HS-5 (cell line): ENCODE results near the gene EFCAB6.

Experiments used
- DNase-seq: peaks from one replicate; pipeline ENCODE4 v3.0.0-alpha.2; 2012; ENCODE audit warnings: low read depth

EFCAB6 gene

DNA sequence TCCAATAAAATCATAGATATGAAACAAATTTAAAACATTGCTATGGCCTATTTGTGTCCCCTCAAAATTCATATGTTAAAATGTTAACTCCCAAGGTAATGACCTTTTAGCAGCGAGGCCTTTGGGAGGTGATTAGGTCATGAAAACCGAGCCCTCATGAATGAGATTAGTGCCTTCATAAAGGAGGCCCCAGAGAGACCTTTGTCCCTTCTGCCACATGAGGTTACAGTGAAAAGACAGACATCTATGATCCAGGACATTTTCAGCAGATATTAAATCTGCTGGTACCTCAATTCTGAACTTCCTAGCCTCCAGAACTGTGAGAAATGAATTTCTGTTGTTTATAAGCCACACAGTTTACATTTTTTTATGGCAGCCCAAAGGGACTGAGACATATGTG, 228.6 kb downstream of the EFCAB6 start:
- no peak for DNase-seq

DNA sequence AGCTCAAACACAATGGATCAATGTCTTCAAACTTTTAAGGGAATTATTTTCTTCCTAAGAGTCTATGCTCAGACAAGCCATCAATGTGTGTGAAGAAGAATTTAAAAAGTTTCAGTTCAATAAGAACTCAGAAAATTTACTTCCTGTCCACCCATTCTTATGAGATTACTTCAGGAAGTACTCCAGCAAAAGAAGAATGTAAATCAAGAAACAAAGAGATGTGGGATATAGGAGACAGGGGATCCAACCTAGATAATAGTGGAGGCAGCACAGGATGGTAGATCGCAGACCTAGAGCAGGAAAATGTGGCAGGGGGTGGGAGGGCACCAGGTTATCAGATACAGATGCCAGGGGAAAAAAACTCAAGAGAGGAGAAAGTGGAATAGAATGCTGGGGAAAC, 229.7 kb downstream of the EFCAB6 start:
- no peak for DNase-seq

DNA sequence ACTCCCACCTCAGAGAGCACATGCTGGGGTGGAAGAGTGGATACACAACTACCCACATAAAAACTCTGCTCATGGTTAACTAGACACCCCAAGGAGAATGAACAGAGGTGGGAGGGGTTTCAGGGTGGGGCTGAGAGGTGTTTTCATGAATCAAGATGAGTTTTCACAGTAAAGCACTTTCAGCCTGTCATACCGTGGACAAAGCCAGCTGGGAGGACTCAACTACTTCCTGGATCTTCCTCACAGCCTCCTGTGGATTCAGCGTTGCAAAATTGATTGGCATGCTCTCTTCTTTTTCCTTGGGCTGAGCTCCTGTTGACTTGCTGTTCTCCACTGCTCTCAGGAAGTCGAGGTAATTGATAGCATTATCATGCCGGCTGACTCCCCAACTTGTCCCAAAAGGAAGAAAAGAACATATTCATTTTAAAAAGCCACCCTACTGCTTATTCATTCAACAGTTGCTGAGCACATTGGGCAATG, 231.8 kb downstream of the EFCAB6 start:
- no peak for DNase-seq

DNA sequence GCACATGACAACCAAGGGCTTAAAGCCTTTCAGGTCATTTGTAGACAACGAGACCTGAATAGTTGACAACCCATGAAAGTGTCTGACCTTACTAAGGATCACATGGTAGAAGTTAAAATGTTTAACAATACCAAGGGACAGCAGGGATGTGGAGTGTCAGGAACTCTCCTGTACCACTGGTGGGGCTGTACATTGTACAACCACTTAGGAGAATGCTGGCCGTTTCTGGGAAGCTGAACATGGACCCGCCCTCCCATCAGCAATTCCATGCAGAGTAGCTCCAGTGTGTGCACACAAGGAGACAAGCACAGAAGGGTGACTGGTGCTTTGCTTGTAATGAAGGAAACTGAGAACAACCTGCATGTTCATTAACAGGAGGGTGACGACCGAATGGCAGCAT, 237.4 kb downstream of the EFCAB6 start:
- no peak for DNase-seq

DNA sequence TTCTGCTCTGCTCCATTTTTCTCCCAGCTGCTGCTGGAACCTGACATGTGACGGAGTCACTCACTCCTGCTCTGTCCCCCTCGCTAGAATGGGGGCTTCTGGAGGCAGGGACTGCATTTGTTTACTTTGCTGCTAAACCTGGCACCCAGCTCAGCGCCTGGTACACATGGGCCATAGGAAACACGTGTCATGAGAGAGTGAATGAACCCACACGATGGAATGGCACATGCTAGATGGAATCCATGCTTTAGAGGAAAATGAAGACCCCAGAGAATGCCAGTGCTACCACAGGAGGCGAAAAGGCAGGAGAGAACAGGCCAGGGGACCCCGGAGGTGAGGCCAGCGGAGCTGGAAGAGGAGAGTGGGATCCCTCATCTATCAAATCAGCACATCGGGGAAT, 239.4 kb downstream of the EFCAB6 start:
- no peak for DNase-seq

DNA sequence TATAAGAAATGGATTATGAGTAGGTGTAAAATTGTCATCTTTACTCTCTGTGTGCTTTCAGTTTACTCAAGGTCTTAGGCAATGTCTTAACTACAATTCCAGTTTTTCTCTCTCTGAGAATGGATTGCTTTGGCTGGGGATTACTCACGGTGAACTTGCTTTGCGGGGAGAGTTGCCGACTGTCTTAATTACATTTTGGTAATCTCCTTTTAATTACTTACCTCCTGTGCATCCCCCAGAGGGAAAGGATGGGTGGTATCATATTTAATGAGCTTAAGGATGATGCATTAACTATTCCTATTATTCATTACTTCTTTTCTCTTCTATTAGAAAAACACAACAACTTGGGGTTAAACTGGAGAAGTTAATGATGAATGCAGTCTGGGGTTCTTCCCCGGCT, 240.9 kb downstream of the EFCAB6 start:
- no peak for DNase-seq

DNA sequence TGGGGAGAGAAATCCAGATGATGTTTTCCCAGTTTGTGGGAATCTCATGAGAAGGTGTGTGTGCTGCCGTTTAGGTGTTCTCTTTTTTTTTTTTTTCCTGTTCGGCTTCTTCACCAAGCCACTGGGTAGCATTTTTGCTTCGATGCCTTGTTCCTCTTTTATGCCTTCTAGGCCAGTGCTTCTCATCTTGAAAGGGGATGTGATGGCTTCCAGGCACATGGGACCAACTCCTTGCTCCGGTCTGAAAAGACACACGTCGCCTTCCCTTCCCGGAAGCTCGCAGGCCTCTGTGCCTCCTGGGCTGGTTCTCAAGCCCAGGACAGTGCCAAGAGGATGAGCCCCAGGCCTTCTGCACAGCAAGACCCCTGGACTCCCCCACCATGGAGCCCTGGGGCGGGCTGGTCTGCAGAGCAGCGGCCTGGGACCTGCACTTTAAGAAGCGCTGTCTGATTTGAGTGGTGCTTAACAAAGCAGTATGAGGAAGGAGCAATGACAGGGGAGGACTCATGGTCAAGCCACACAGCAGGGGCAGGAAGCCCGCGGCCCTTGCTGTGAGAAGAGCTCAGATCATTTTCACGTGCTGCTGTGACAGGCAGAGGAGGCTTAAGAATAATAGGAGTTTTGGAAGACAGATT, 241.5 kb downstream of the EFCAB6 start:
- DNase-seq, result no peak

DNA sequence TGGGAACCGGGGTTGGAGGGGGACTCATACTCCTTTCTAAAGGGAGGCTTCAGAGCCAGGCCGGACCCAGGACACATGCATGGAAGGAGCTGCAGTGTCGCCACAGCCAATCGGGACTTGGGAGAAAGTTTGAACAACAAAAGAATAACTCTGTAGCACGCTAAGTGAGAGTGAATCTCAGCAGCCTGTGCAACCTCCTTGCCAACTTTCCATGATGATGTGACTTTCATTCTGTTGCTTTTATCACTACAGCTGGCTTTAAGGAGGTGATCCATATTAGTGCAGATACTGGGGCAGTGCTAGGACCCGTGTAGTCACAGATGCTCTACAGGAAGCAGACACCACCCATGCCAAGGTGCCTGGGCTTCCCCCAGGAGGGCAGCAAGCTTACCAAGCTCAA, 243.0 kb downstream of the EFCAB6 start:
- no peak for DNase-seq

DNA sequence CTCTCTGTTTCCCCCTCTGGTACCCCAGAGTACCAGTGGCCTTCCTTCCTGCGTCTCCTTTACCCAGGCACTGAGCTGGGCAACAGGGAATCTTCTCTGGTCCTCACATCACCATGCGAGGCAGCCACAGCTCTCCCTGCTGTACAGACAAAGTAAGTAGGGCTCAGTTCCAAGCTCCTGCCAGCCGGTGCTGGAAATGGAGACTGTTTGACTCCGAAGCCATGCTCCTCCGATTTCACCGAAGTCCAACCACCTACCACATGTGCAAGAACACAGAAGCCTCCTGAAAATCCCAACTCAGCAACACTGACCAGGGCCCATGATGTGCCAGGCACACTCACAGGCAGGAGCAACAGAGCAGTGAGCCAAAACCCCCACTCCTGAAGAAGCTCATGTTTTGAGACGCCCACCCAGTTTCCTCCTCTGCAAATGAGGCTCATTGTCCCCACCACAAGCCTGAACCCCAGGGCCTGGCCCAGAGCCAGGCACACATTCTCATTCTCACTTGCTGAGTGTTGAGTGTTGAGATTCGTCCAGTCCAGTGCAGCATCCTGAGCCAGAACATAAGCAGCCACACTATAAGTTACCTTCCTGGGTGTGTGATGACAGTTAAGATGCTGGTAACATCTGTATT, 244.3 kb downstream of the EFCAB6 start:
- no peak for DNase-seq

DNA sequence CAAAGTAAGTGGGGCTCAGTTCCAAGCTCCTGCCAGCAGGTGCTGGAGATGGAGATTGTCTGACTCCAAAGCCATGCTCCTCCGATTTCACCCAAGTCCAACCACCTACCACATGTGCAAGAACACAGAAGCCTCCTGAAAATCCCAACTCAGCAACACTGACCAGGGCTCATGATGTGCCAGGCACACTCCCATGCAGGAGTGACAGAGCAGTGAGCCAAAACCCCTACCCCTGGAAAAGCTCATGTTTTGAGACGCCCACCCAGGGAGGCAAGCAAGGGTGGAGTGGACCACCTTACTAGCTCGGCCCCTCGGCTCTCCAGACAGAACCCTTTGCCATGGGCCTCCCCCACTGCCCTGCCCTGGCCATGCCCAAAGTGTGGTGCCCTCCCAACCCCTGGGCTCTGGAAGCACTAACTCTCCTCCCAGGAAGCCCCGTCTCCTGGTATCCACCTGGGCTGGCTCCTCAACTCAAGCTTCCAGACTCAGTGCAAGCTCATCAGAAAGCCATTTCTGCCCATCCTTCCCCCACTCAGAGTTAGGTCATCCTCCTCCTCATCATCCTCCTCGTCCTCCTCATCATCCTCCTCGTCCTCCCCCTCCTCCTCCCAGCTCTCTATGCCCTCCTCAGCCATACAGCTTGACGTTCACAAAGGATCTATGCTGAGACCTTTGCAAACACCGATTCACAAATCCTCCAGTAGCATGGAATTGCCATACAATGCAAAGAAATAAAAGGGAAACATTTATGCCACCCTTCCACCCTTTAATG, 245.4 kb downstream of the EFCAB6 start:
- DNase-seq, result no peak

DNA sequence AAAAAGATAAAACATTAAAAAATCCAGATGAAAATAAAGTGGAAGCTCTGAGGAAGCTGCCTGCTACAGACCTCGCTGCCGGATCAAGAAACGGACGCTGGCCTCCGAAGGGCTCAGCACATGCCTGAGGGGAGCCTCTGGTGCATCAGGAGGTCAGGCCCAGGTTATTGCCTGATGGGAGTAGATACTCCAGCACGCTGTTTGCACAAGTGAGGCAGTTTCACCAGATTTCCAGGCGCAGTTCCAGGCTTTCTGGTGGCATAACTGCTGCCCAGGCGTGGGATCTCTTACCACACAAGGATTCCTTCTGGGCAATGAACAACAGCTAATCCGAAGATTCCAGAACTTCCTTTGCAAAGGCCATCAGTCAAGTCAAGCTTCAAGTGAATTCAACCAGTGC, 246.1 kb downstream of the EFCAB6 start:
- no peak for DNase-seq

DNA sequence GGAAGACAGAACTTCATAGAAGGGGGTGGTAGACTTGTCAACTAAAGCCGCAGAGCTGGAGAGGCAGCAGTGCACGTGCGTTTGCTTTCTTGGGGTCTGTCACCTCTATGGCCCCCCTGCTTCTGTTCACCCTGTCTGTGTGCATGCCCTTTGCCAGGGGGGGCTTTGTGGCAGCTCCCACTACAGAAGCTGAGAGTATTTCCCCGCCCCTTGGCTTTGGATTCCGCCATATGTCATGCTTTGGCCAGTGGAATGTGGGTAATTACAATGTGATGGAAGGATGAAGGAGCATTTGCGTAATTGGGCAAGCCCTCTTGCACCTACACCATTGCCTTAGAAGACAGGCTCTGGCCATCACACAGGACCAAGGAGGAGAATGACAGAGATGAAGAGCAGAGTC, 247.2 kb downstream of the EFCAB6 start:
- no peak for DNase-seq

DNA sequence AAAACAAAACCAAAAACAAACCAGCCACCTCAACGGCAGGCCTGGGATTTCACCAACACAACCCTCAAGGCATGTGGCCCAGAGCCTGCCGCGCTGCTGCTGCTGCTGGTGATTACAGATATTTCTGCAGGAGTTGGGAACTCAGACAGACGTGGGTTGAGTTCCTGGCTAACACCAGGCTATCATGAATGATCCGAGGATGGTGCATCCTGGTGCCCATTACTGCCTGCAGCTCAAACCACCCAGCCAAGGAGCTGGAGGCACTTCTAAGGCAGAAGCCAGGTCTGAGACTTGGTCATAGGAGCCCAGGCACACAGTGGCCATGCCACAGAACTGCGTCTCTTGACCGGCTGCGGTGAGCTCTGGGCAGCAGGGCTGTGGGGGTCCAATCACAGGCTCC, 248.5 kb downstream of the EFCAB6 start:
- no peak for DNase-seq

DNA sequence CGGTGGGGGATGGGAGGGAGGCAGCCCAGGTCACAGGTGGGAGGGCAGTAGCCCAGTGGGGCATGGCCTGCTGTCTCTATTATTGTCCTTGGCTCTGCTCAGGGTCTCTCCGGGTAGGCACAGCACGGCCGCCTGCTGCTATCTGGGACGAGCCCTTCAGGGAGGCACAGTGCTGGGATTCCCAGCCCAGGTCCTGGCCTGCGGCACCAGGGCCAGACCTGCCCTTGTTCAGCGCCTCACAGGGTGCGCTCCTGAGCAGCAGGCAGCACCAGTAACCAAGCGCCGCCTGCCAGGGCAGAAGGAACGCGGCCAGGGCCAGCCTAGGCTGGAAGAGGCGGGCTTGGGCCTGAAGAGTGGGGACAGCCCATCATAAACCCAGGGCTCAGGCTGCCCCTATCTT, 249.3 kb downstream of the EFCAB6 start:
- DNase-seq, result no peak

DNA sequence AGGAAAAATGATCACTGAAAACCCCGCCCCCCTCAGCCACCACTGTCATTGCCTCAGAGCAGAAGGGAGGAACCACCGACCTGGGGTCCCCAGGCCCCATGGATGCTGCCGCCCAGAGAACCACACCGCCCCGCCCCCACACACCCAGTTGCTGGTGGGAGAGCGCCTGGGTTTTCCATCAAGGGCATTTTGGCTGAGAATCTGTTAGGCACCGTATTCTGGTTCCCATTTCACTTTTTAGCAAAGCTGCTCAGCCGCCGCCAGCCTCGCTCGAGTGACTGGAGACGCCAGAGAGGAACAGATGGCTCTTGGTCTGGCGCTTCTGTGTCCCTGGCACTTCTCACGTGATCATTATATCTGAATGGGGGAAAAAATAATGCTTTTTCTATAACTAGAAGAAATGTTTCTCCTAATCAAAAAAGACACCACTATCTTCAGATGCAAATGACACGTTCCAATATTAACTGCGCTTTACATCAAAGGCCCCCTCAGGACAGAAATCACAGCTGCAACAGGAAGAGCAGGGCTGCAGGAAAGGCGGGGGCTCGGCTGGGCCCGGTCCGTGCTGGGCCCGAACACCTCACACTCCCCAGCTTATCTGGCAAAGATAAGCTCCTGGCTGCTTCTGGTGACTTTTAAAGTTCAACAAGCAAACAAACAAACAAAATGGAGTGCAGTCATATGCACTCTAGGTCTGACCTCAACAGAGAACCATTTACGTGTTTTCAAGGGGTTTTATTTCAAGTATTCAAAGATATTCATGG, 250.5 kb downstream of the EFCAB6 start:
- DNase-seq, result no peak

DNA sequence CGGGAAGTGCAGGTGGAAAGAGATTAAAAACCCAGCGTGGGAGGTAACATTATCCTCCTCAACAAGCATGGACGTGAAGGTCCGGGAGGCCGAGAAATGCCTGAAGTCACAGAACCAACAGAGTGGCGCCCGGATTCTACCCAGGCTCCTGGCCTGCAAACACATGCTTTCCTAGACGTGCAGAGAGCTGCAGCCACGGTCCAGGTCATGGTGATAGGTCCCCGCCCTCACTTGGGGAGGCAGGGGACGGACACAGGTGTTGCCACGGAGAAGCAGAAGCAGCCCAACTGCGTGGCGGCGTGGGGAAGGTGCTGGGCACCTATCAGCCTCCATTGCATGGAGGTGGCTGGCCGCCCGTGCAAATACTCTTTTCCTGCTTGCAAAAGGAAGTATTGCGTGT, 251.5 kb downstream of the EFCAB6 start:
- DNase-seq, result no peak

DNA sequence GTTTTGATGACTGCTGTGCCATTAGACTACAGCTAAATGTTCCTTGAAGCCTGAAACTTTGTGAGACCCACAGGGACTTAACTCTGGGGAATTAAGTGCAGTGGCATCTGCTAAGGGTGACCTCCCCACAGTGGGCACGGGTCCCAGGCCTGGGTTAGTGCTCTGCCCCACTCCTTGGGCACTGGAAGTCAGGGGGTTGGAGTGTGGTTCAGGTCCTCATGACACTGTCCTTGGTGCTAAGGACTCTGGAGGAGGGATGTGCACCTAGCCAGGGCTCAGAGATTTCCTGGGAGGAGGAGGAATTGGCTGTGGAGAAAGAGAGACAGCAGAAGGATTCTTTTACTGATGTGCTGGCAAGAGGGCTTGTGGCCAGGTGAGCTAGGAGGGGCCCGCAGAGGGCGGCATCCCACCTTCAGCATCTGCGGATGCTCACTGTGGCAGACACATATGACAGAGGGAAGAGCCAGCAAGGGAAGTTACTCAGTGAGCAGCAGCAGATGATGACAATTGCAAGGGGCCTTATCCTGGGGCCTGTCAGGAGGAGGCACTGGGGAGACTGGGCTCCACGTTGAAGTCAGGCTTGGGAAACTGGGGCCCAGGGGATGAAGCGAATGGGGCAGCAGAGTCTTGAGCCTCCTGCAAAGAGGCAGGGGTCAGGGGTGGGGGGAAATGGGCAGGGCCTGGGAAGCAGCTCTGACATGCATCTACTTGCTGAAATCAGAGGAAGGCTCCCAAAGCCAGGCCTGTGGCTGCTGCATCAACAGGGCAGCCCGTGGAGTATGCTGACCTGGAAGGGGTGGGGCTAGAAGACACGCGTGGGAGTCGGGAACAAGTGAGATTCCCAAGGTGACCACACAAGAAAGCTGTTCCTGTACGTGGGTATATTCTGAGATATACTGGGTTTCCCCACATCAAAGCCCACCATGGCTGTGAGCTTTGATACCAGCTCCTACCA, 256.3 kb downstream of the EFCAB6 start:
- no peak for DNase-seq

DNA sequence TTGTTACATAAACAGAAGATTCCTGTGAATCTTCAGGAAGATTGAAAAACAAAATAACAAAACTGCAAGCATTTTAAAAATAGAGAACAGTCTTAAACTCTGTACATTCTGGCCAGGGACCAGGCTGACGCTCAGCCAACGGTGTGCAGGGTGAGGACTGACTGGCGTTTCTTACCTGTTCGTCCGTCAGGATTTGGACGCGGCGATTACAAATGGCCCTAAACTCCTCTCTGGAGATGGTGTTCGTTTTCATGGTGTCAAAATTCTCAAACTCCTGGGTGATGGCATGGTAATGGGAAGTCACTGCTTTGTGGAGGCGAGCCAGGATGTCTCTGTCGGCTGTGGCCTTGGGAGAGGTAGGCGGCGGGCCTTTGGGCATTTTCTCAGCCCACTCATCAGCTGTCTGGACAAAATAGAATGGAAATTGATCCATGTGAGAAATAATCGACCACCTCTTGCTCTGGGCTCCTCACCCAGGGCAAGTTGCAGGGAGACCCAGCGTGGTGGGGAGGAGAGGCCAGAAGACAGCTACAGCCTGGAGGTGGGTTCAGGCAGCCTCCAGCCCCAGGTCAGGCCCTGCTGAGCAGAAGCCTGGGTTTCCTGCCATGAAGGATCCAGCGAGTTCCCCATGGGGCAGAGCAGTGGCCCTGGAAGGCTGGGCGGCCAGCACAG, 257.3 kb downstream of the EFCAB6 start:
- no peak for DNase-seq

DNA sequence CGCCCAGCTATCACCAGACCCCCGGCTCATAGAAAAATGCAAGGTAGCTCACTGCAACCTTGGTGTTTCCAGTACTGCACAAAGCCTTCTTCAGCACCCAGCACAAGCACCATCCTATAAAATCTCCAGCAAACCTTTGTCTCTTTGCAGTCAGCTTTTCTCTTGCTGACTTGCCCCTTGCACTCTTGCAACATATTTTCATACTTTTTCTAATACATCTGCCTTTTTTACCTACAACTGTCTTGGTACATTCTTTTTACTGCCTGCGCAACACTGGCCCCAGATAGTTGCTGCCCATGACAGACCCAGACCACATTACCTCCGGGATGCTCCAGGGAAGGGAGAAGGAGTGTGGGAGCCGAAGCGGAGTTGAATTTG, 257.9 kb downstream of the EFCAB6 start:
- DNase-seq, result no peak

DNA sequence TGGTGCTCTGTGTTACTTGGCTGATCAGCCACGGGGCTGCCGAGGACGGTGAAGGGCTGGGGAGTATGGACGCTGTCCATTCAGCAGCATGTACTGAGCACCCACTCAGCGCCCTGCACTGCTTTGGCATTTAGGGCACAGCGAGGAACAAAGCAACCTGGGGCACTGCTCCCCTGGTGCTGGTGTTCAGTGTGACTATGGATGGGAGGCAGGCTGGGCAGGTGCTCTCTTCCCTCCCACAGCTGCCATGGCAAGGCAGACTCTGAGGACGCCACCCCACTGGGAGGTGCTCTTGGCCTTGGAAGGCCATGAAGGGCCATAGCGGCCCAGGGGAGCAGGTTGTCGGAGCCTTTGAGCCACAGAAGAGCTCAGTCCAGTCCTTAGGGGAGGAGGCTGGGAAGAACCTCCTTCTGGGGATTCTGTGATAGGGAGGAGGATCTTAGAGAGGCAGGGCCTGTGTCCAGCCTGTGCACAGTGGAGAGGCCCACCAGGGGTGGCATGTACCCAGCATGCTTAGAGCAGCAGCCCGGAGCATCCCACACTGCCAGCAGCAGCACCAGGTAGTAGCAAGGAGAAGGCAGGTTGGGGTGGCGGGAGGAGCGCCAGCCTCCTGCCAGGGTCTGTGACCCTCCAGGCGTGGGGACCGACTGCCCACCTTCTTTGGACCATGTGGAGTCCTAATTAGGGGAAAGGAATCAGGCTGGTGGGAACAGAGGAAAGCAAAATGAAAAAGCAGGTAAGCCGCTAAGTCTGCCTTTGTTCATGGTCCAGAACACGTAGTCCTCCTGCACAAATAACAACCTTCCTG, 258.4 kb downstream of the EFCAB6 start:
- no peak for DNase-seq
